ENCODE data around the gene COL15A1.
"Not testable (repeated sequence)": the region's sequence is repeated elsewhere in the genome, so short reads cannot be mapped to it uniquely, and the experiment has no call there.

The COL15A1 gene

DNA sequence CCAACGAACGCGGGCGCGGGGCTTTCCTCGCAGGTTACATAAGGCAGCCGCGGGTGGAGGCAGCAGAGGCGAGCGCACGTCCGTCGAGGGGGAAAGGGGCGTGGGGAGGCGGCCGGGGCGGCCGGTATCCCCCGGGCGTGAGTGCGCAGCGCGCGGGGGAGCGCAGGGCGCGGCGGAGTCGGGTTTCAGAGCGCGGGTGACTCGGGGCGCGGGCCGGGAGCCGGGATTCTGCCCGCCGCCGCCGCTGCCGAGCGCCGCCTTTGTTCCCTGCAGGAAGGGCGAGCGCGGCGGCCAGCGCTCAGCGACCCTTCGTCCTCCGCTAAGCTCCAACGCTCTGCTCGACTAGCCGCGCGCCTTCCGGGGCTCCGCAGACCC is at the start of gene COL15A1:
COL15A1 (plus strand) TSS at position 226 of the 375 bp plus-strand sequence. CDS start 155 bp downstream, outside the sequence.
- peak; percentile 68 for DNase-seq (ENCODE audit: low spot score)

DNA sequence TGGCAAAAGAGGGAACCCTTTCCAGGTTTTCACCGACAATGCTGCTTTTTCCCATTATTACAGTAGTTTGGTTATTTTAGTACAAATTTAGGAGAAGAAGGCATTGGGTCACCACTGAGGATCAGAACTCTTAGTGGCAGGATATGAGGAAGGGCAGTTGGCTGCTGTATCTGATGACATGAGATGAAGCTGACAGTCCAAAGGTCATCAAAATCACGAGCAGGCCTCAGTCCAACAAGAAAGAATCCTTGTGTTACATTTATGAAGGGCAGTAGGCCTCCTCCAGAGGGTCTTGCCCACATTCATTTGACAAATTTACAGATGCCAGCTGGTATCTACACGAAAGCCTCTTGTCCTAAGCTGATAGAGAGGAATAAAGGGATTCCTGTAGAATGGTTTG is 49.5 kb upstream of the COL15A1 start:
- DNase-seq (ENCODE audit: low spot score): no peak

DNA sequence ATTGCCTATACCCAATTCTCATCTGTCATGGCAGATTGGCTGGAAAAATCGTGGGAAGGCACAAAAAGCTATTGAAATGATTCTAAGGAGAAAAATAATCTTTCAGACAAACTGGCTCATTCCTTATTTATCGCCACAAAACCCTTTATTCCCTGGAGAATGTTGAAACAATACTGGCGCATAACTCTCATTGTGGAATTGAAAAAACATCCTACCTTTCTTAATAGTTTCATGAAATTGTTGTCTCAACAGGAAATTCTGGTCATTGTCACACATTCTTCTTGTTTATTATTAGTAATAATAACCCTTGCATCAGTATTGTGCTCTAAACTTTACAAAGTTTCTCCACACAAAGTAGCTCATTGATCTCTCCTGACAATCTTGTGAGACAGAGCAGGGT is 48.9 kb upstream of the COL15A1 start:
- no peak for DNase-seq (ENCODE audit: low spot score)

DNA sequence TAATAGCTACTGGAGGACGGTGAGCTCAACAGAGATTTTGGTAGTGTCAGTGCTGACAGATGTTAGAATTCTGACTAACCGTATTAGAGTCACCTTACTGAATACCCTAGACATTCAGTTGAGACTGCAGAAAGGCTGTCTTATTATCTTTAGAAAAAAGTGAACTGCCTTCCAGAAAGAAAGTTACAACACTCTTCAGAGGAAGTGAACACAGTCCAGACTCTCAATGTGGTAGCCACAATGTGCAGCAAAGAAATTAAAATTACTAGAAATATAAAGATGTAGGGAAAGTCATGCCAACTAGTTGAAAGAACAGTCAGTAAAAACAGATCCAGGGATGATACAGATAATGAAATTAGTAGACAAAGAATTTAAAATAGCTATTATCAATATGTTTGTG is 47.1 kb upstream of the COL15A1 start:
- no peak for DNase-seq (ENCODE audit: low spot score)

DNA sequence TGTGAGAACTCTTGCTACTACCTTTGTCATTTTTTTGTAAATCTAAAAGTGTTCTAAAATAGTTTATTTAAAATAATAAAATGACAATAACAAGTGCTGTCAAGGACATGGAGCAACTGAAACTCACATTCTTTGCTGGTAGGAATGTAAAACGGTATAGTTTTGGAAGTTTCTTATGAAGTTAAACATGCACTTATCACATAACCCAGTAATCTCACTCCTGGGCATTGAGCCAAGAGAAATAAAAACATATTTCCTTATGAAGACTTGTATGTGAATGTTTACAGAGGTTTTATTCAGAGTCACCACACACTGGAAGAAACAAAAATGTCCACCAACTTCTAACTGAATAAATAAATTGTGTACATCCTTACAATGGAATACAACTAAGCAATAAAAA is 46.0 kb upstream of the COL15A1 start:
- no peak for DNase-seq (ENCODE audit: low spot score)

DNA sequence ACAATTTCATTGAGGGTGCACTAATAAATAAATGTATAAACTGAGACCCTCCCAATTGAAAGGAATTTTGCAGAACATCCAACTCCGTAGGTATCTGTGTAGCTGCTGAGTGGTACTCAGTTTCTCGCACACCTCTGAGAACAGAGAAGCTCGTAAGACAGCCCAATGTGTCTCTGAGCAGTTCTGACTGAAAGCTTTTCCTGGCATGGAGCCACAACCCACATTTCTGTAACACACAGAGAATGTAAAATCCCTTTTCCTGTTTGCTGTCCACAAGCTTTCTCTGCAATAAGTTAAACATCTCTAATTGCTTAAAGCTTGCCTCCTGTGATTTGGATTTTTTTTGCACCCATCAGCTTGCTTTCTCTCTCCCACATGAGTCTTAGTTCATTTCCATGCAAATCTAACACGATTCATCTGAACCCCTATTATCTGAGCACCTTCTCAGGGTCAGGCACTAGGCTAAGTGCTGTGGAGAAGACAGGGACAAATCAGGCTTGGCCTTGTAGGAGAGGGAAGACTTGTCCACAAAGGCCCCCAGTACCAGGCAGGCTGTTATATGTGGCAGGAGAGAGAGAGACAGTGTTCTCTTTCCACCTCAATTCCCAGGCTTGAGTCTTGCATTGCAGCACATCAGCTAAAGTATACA is 44.2 kb upstream of the COL15A1 start:
- DNase-seq (ENCODE audit: low spot score): peak; percentile 55

DNA sequence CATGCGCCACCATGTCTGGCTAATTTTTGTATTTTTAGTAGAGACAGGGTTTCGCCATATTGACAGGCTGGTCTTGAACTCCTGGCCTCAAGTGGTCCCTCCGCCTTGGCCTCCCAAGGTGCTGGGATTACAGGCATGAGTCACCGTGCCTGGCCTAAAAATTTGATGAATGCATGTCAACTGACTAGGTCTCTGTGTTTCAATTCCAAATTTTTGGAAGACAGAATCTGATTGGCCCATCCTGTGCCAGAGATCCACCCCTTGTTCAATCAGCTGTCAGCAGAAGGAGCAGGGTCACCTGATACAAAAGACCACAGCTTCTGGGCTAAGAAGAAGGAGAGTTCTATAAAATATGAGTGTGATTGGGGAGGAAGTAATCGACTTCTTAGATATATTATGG is 43.5 kb upstream of the COL15A1 start:
- DNase-seq (ENCODE audit: low spot score): no peak

DNA sequence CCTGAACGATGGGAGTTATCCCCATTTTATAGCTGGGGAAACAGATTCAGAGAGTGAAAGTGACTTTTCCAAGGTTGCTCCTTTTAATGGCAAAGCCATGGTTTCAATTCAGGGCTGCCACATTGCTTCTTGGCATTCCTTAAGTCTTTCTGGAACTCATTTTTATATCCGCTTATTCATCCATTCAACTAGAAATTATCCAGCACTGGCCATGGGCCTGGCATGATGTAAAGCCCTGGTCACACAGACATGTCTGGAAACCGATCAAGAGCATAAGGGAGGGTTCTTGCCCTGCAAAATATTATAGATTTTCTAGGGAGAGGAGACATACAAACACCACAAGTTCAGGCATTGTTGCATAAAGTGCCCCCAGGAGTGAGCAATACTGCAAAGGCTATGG is 43.0 kb upstream of the COL15A1 start:
- peak; percentile 30 for DNase-seq (ENCODE audit: low spot score)

DNA sequence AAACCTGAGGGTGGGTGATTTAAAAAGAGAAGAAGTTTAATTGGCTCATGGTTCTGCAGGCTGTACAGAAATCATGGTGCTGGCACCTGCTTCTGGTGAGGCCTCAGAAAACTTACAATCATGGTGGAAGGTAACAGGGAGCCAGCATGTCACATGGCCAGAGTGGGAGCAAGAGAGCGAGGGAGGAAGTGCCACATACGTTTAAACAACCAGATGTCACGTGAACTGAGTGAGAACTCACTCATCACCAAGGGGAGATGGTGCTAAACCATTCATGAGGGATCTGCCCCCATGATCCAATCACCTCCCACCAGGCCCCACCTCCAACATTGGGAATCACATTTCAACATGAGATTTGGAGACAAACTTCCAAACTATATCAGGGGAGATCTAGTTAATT is 41.9 kb upstream of the COL15A1 start:
- DNase-seq (ENCODE audit: low spot score): not testable (repeated sequence)

DNA sequence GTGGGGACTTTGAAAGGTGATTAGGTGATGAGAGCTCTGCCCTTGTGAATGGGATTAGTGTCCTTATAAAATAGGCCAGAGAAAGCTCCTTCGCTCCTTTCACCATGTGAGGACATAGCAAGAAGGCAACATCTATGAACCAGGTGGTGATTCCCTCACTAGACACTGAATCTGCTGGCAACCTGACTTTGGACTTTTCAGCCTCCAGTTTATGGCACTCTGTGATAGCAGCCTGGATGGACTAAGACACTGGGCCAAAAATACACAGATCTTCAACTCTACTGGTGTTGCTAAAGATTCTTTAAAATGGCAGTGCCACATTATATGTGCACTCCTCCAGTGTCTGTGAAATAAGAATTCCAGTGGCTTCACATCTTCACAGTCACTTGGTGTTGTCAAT is 41.2 kb upstream of the COL15A1 start:
- no peak for DNase-seq (ENCODE audit: low spot score)

DNA sequence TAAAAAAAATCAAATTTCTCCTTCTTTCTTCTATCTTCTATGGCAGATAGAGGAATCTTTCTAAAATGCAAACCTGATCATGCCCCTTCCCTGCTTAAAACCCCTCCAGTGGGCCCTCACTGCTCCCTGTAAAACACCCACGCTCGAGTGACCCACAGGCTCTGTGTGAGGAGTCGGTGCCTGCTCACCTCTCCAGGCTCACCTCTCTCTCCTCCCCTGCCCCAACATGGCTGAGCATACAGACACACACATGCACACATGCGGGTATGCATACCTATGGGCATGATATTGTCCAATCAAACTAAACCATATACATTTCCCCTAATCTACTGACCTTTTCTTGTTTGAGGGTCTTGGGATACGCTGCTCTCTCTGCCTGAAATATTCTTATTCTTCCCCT is 40.8 kb upstream of the COL15A1 start:
- no peak for DNase-seq (ENCODE audit: low spot score)

DNA sequence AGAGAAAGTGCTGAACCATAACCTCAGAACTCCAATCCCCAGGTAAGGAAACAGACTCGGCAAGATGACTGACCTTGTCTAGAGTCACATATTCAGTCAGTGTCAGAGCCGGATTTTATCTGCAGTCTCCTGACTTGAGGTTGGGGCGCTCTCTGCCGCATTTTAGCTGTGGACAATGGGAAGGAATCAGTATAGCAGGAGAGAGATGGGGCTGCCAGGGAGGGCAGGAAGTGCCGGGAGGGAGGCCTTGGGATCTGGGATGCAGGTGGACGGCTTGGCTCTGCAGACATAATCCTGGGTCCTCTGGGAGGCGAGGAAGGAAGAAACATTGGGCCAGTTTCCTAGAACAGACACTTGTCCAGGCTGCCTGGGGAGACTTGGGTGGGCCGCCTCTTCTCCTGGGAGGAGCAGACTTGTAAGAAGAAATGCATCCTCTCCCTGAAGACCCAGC is 39.7 kb upstream of the COL15A1 start:
- no peak for DNase-seq (ENCODE audit: low spot score)

DNA sequence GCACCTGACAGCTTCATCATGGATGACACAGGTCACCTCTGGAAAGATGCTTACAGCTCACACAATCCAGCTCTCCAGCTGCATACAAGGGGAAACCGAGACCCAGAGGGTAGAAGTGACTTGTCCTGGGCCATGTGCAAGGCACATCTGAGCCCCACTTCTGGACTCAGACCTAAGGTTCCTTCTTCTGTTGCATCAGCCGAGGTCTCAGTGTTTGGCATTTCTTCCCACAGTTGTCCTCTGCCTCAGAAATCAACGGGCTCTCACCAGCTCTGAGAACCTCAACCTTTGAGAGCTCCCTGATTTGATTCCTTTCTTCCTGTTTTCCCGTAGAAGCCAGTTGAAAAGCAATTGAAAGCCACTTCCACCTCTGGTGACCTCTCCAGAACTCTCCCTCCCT is 38.7 kb upstream of the COL15A1 start:
- DNase-seq (ENCODE audit: low spot score): no peak

DNA sequence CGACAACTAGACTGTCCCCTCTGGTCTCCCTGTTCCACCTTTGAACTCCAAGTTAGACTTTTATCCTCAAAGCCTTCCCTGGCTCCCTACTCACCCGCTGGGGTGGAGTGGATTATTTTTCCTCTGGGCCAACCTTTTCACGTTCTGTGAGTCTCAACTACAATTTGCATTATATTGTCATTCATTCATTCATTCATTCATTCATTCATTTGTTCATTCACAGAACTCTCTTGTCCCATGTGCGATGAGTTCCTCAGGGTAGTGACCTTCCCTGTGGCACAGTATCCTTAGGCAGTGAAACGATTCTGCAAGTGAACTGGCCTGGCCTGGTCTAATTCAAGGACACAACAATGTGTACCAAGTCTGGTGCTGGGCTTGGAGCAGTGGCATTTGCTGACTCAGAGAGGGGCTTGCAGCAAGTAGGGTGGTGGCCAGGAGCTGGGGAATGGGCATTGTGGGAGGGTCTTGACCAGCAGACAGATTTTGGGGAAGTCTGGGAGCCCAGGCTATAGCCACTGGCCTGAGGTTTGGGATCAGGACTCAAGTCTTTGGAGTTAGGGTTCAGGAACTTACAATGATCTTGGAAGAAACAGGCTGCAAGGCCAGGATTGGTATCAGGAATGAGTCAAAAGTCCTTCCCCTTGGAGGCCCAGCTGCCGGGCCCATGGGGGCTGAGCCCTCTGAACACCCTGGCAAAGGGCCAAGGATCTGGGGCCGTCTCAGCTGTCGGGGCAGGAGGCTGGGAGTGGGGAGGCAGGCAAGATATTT is 37.2 kb upstream of the COL15A1 start:
- DNase-seq (ENCODE audit: low spot score): no peak

DNA sequence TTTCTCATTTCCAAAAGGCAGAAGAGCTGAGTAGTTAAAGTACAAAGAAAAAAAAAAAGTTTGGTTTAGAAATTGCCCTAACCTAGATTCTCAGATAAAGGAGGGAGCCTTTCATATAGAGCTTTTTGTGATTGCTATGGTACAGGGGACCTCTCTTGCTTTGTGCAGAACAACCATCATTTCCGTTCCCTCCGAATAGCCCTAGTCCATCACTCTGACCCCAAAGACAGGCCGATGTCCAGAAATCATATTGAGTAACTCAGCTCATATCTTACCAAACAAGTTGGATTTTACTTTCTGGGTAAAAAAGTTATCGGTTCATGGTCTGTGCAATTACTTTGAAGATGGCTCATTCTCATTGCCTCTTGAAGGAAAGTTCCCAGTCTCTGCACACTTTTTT is 36.7 kb upstream of the COL15A1 start:
- no peak for DNase-seq (ENCODE audit: low spot score)

DNA sequence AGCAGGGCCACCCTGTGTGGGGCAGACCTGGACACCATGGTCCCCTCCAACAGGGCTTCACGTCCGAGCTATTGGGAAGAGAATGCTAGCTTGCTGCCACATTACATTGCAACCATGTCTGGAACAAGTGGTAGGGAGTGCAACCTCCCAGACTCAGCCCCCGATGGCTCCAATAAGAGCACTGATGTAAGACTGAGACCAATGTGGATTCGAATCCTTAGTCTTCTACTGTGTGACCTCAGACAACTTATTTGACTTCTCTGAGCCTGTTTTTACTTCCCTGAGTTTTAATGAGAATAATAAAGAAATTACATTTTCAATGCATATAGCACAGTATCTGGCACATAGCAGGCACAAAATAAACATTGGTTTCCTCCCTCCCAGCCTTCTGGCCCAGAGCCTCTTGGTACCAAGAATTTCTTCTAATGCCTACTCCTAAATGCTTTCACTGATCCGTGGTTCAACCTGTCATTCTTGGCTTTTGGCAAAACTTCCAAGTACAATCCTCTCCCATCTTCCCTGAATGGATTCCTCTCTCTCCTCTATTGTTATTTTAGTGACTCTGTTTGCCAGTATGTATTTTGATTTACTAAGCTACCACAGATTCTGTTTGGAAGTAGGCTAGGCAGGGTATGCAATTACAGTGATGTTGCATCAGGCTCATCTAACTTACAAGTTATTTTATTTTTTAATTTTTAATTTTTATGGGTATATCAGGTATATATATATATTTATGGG is 34.6 kb upstream of the COL15A1 start:
- DNase-seq (ENCODE audit: low spot score): peak; percentile 85

DNA sequence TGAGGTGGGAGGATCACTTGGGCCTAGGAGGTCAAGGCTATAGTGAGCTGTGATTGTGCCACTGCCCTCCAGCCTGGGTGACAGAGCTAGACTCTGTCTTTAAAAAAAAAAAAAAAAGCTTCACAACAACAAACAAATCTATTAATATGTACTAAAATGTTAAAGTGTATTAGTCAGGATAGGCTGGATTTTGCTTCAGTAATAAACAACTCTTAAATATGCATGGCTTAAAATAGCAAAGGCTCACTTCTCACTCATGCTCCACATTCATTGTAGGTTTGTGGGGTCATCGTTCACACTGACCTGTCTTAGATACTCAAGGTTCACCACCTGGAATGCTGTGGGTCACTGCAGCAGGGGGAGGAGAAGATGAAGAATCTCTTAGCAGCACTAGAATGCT is 33.8 kb upstream of the COL15A1 start:
- DNase-seq (ENCODE audit: low spot score): no peak

DNA sequence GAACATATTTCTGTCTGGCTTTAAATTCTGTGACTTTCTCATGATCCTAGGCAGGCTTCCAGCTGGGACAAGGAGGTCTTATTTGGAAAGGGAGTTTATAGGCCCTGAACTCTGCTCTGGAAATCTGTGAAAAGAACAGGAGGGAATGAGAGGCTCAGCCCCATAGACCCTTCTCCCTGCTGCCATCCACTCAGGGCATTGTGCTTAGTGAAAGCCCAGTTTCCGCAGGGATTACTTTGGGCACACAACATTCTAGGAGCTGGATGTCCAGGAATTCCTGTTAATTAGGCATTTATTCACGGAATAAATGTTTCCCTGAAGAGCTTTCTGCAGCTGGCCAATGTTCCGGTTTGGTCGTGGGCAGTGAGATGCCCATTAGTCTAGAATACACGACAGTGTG is 32.7 kb upstream of the COL15A1 start:
- no peak for DNase-seq (ENCODE audit: low spot score)

DNA sequence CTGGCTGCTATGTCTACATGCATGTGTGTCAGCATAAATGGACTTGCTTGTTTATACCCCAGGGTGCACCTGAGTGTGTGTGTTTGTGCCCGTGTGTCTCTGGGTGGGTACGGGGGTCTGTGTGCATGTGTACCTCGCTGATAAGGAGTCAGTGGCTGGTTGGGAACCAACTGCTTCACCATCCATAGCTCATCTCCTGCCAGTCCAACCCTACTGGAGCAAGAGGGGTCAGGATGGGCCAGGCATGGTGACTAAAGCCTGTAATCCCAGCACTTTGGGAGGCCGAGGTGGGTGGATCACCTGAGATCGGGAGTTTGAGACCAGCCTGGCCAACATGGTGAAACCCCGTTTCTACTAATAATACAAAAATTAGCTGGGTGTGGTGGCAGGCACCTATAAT is 32.0 kb upstream of the COL15A1 start:
- DNase-seq (ENCODE audit: low spot score): not testable (repeated sequence)

DNA sequence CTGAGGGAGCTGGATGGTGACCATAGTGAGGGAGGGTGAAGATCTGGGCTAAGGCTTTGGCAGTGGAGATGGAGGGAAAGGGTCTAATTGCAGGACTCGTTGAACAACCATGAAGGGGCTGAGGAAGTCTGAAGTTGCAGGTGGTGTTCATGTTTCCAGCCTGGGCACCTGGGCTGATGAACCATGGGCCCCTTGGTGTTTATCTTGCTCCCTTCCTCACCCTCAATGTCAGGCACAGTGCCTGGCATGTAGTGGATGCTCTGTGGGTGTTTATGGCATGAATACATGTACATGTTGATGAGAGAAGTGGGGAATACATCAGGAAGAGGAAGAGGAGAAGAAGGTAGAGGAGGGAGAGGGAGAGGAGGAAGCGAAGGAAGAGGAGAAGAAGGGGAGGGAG is 31.3 kb upstream of the COL15A1 start:
- no peak for DNase-seq (ENCODE audit: low spot score)

DNA sequence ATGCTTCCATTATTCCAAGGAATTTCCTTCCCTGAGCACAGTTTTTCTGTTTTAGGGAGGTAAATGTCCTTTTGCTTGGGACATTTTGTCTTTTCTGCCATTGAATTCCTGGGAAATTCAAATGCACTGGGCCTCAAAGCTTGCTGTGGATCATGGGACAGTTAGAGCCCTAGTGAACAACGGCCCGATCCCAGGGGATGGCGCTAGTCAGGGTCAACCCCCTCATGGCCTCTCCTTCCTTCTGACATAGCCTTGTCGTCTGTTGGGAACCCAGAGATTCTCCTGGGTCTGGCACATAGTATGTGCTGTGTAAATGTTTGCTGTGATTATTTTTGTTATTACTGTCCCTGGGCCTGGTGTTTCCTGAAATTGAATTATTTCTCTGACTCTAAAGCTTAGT is 30.7 kb upstream of the COL15A1 start:
- no peak for DNase-seq (ENCODE audit: low spot score)

DNA sequence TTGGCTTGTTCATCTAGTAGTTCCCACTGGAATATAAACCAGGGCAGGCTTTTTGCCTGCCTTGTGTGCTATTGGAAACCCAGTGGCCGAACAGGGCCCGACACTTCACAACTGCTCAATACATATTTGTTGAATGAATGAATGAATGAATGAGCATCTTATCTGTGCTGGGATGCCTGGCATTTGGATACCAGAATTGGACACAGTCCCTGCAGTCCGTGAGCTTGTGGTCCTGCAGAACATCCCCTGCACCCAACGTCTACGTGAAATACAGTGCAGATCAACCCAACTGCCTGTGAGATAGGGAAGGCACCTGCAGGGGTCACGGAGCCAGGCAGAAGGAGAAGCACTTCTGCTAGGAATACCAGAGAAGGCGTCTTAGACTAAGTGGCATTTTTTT is 30.0 kb upstream of the COL15A1 start:
- no peak for DNase-seq (ENCODE audit: low spot score)

DNA sequence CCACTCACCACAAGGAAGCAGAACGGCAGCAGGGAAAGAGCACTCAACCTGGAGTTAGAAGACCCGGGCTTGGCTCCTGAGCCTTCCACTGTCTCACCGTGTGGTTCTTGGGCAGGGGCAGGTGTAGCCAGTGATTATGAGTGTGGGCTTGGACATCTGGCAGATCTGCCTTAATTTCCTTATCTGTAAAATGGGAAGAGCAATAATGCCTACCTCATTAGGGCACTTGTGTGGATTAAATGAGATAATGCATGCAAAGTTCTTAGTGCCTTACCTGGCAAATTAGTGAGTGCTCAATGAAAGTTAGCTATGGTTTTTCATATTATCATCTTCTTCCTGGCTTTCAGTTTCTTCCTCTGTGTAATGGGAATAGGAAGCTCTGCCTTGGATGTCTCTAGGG is 28.1 kb upstream of the COL15A1 start:
- no peak for DNase-seq (ENCODE audit: low spot score)

Data from GM03348 (cell line).